Stimulated activated CD8-positive, alpha-beta memory T cell treated with anti-CD3 and anti-CD28 coated beads, Interleukin-15, amount 100 ng/mL, for 1 hour (primary cell): ENCODE results near the gene EID1.
"Not testable (repeated sequence)": the region's sequence is repeated elsewhere in the genome, so short reads cannot be mapped to it uniquely, and the experiment has no call there.

ENCODE experiments used
- DNase-seq: peaks from one replicate; pipeline ENCODE4 v3.0.0-alpha.2; 2020; ENCODE audit warnings: low read depth

The EID1 gene, protein sequence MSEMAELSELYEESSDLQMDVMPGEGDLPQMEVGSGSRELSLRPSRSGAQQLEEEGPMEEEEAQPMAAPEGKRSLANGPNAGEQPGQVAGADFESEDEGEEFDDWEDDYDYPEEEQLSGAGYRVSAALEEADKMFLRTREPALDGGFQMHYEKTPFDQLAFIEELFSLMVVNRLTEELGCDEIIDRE

DNA sequence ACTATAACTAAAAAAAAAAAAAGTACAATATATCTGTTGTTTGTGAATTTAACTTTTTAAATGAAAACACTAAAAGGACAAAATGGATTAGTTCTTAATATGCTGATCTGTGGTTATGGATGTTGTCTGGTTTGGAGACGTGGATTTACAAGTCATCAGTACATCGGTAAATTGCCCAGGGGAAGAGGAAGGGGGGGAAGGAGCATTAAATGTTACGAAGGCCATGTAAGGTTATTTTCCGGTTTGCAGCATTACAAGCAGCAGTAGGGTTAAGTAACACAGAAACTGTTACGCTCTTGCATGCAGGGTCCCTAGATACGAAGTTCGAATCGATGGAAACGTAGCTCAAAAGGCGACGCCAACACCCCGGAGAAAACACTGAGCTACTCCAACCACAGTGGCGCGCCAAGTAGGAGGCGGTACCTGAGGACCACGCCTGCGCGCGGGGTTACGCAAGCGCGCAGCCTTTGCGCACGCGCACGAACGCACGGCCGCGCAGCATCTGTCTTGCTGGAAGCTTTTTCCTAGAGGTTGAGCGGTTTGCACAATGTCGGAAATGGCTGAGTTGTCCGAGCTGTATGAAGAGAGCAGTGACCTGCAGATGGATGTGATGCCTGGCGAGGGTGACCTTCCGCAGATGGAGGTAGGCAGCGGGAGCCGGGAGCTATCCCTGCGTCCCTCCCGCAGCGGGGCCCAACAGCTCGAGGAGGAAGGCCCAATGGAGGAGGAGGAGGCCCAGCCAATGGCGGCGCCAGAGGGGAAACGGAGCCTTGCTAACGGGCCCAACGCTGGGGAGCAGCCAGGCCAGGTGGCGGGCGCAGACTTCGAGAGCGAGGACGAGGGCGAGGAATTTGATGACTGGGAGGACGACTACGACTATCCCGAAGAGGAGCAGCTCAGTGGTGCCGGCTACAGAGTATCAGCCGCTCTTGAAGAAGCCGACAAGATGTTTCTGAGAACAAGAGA is at the start of gene EID1:
Gene EID1 (plus strand): TSS at position 505 of the 966 bp plus-strand sequence. CDS start 43 bp downstream, at position 548.
- peak; percentile 74 for DNase-seq

DNA sequence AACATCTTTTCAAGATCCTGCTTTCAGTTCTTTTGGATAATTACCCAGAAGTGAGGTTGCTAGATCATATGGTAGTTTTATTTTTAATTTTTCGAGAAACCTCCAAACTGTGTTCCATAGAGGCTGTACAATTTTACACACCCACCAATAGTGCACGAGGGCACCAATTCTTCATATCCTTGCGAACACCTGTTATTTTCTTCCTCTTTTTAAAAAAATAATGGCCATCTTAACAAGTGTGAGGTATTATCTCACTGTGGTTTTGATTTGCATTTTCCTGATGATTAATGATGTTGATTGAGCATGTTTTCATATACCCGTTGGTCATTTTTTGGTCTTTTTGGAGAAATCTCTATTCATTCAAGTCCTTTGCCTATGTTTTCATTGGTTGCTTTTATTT is 49.5 kb upstream of the EID1 start:
- DNase-seq = no peak

DNA sequence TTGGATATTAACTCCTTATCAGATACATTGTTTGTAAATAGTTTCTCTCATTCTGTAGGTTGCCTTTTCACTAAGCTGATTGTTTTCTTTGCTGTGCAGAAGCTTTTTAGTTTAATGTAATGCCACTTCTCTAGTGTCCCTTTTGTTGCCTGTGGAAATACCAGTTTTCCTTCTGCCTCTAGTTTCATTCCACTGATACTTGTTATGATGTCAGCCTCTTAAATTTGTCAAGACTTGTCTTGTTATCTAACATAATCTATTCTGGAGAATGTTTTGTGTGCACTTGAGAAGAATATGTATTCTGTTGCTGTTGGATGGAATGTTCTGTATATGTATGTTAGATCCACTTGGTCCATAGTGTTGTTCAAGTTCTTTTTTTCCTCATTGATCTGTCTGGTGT is 49.0 kb upstream of the EID1 start:
- no peak for DNase-seq

DNA sequence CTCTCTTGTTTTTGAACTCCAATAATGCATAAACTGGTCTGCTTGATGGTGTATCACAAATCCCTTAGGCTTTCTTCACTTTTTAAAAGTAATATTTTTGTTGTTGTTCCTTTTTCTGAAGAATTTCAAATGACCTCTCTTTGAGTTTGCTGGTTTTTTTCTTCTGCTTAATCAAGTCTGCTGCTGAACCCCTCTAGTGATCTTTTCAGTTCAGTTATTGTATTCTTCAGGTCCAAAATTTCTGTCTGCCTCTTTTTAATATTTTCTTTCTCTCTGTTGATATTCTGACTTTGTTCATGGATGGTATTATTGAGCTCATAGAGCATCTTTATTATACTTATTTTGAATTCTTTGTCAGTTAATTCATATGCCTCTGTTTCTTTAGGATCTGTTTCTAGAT is 45.3 kb upstream of the EID1 start:
- DNase-seq = no peak

DNA sequence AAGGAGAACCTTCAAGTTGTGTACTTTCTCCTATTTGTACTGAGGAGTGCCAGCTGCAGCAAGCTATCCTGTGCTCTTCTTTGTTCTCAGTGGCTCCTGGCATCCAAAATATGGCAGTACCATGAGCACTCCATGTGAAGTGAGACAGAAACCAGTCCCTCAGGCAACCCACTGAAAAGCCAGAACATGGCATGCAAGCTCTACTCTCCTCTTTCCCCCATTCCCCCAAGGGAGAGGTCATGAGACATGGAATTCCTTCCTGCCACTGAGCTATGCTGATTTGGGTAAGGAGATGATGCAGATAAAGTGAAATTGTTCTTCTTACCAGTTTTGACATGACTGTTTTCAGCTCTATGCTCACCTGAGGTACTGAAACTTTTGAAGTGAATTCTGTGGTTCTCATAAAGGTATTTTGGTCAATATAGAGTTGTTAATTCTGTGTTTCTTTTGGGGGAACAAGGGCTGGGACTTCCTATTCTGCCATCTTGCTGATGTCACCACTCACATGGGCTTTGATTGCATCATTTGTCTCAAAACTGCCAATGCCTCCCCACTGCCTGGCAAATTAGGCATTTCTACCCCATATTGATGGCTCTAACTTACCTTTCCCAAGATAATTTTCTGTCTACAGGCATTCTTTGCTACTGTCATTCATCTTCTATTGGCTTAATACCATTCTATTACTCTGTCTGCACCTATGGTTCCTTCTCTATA is 44.3 kb upstream of the EID1 start:
- no peak for DNase-seq

DNA sequence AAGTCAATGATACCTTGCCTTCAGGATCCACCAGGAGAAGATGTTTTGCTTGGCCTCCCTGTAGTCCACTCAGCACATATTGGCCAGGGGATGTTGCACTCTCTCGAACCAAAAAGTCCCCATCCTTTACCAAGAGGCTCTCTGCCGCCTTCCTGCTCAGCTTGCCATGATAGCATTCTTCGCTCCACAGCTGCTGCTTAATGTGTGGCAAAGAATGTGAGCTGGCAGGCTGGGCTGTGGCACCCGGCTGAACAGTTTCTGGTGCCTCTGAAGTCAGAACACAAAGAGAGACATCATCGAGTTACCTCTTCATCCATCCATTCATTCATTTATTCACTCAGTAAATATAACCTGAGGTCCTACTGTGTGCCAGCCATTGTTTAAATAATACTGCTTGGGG is 43.2 kb upstream of the EID1 start:
- no peak for DNase-seq

DNA sequence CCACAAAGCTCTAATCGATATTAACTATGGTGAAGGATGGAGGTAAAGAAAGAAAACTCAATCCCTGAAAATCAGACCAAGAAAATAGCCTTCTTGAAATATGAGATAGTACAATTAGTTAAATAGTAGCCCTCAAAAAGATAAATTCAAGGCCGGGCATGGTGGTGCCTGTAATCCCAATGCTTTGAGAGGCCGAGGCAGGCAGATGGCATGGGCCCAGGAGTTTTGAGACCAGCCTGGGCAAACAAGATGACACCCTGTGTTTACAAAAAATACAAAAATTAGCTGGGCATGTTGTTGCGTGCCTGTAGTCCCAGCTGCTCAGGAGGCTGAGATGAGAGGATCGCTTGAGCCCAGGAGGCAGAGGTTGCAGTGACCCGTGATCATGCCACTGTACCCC is 35.4 kb upstream of the EID1 start:
- no peak for DNase-seq

DNA sequence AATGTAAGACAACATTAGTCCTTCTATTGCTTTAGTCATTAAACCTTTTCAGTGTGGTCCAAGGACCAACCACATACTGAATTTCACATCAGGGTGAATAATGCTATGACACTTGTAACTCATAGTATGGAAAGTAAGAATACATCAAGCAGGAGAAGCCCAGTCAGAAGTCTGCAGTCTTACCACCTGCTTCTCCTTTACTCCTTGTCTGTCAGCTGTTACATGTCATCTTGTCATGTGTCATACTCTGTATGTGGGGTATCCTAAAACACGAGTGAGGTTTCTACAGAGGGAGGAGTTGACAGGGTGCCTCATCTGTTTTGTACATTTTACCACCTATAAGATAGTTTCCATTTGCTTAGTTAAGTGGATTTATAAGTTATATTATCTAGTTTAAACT is 32.8 kb upstream of the EID1 start:
- no peak for DNase-seq

DNA sequence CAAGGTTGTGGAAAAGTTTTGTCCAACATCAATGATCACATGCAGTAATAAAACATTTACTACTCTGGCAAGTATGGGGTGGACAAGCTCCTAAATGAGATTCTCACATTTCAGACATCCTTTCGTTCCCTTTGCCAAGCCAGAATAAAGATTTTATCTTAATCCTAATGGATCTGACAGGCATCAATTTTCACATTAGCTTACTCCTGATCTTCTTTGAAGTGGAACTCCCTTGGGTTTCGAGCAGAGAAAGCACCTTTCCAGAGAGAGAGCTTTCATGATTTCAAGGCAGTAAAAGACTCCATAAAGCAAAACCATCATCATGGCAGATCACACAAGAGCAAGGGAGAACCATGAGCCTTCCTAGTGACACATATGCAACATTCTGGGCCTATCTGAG is 27.3 kb upstream of the EID1 start:
- DNase-seq = no peak

DNA sequence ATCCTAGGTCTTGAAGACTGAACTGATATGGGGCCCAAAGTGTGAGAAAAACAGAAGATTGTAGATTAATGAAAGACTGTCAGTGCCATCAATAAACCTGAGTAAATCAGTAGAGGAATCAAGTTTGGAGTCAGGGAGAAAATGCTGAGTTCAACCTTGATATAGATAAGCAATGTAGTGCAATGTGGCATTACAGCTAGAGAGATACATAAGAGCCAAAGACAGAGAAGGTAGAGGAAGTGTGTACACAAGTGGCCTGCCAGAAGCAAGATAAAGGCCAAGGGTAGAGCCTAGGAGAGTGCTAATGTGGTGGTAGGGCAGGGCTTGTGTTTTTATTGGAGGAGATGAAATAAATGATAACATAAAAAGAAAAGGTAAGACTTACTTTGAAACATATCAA is 26.0 kb upstream of the EID1 start:
- DNase-seq = no peak

DNA sequence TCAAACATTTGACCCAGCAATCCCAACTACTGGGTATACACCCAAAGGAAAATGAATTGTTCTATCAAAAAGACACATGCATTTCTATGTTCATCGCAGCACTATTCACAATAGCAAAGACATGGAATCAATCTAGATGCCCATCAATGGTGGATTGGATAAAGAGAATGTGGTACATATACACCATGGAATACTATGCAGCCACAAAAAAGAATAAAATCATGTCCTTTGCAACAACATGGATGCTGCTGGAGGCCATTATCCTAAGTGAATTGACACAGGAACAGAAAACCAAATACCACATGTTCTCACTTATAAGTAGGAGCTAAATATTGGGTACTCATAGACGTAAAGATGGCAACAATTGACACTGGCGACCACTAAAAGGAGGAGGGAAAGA is 23.5 kb upstream of the EID1 start:
- DNase-seq = not testable (repeated sequence)

DNA sequence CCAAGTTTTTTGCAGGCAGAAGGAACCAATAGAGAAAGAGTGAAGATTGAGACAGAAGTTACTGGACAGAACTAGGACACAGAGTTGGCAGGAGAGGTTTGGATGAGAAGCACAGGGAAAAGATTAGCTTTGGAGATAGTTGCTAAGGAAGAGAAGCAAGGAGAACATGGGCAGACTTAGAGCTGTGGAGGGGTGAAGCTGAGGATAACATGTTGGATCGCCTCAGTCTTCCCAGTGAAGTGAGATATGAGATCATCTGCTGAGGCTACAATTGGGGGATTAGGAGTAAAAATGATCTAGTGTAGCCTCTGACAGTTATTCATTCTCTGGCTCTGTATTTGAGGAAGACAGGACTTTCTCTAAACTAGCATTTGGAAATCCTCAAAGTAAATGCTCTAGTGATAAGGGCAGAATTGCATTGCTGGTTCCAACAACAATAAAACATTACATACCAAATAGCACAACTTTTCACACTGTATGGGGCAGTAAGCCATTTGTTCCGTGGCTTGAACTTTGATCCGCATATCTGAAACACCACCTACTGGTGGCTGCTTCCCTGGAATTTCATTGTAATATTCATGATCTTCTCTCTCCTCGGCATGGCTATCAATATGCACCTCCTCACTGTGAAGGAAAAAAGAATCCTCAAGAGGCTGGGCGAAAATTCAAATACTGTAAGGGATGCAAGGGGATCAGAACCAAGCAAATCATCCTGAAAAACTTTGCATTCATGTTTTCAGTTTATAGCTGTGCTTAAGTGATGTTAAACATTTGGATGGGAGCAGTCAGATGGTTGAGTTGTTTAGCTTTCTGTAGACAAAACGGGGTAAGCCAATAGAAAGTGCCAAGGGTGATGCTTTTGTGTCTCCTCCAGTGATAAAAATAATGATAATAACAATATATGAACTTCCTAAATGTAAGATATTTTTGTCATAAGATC is 22.2 kb upstream of the EID1 start:
- DNase-seq = no peak

DNA sequence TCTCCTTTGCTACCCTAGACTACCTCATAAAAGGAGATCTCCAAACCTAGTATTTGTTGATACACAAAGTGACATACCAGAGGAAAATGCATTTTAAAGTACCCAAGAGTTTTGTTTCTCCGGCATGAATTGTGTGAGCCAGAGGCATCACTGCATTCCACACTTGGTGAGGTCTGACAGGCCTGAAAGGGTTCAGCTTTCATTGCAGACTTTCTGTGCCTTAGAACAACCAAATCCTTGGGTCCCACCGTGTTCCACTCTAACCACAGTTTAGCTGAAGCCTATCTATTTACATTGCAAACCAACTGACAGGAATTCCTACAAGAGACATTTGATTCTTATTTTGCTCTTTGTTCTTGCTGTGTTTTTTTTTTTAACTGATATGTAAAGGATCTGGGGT is 21.0 kb upstream of the EID1 start:
- no peak for DNase-seq

DNA sequence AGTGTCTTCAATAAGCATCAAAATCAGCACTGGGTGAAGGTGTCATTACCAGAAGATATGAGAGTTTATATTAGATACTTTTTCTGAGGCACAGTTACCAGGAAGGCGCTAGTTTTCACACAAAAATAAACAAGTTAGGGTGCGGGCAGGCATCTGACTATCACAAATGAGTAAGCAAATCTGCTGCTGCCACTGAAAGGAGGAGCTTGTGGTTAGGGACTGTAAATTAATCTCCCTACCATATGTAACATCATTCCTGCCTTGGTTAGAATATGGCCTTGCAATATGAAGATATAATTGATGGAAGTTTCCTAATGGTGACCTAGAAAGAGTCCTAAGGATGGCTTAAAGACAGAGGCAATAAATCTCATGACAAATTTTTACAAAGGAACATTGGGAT is 19.5 kb upstream of the EID1 start:
- DNase-seq = no peak

DNA sequence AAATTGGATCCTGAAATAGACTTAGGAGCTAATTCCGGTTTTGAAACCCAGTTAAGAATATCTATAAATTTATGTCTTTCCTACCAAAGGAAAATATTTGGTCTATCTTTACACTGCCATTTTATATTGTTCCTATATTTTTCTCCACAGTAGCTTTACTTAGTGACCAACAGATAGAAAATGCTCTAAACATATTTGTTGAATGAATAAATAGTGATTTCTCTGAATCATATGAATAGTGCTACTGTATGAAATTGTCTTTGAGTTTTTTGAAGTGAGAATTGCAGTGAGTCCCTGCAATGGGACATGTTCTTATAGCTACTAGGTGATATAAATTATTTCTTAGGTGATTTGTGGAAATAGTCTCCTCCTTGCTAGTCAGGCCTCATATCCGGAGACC is 18.5 kb upstream of the EID1 start:
- DNase-seq = no peak

DNA sequence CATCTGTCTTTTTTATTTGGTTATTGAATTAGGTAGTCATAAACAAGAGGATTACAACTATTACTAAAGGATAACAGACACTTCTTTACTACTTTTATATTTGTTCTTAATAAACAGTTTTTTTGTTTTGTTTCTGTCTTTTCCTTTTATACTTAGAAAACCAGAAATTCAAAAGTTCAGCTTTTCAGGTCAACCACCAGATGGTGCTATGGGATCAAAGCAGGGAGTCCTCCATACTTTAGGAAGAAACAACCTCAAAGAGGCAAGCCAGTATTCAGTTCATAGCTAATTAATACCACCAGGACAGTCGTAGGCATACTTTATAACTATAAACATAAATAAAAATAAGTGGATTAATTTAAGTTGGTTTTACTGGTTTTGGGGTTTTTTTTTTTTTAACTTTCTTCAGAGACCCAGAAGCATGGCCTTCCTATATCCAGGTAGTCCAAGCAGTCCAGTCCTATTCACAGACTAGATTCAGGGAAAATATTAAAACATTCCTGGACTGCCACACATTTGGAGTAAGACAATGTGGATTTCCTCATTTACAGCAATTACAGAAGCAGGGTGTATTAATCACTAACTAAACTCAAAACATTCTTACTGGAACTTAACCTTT is 16.0 kb upstream of the EID1 start:
- no peak for DNase-seq

DNA sequence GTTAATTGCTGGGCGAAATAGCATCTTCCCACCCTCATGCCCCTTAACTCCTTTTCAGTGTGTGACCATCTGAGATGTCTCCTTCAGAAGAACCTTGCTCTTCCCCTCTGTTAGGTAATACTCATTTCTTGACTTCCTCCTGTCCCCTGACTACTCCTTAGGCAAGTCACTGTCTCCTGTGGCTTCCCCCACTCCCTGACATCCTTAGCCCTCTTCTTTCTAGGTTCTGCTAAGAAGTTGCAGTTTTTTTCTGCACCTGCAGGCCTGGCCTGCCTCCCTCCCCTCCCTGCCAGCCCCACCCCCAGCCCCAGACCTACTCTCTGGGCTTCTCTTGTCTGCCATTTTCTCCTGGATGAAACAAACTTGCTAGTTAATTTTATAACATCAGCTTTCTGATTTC is 15.2 kb upstream of the EID1 start:
- DNase-seq = no peak

DNA sequence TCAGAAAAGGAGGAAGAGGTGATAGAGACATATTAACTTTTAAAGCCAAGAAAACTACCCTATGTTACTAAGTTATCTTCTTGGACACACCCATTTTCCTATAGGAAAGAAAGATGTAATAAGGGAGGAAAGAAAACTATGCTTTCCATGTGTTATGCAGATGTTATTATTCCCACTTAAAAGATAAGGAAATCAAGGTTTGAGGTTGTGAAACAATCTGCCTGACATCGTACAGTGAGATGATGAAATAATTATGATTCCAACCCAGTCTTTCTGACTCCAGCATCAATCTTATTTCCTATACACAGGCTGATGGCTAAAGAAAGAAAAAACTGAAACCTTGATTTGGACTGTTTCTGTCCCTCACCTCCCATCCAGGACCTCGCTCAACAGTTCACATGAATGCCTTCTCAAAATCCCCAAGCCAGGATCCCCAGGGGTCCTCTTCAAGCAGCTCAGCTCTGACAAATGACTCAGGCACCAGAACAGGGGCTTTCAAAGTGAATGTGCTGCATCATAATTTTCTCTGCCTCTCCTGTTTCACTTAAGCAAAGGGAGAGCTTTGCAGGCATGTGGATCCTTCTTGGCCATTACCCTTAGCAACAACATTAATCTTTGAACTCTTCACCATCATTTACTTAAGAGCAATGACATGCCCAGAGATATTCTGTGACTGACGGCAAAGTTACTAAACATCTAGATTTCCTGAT is 12.4 kb upstream of the EID1 start:
- DNase-seq = no peak

DNA sequence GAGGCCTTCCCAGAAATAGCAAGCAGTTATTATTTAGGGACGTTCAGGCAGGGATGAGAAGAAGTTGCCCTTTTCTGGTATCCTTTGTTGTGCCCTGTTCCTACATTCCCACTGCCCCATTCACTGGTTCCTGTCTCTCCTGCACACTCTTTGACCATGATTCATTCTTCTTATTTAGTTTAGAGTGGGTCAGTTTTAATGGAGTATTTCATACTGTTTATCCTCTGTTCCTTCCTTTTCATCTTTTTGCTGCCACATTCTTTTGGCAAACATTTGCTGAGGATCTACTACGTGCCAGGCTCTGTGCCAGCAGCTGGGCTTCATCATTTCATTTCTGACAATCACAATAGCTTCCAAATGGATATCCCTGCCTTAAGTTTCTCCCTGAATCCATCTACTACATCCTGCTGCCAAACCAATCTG is 11.8 kb upstream of the EID1 start:
- DNase-seq = no peak

DNA sequence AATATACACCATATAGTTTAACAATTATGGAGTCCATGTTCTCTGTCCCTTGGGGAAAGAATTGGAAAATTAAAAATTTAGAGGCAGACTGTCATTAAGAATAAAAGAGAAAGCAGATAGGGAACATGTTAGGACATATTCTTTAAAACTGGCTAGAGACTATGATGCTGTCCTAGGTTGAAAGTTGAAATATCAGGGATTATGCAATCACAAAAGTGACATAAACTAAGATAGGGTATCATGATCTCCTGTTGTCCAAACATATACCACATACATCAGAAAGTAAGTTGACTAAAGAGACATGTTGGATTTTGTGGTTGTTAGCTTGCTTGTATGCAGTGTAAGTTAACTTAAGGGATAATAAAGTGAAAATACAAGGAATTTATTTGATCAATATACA is 9.9 kb upstream of the EID1 start:
- no peak for DNase-seq

DNA sequence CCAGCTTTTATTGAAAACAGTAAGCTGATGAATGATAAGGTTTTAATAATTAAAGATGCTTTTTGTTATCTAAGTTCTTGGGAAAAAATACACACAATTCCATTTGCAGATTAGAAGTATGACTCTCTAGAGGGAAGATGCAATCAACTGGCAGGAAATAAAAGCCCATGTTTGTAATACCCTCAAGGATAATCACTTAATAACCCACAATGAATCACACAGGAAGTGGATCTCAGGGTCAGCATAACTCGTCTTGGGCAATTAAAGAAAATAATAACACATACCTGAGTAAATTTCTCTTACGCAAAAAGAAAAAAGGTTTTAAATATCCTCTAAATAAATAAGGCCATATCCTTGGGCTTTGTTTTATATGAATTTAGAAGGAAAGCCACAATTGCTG is 9.4 kb upstream of the EID1 start:
- no peak for DNase-seq
